Nephron (organoid): Measurements from ENCODE around the gene MIEF1.

Experiments
- H3K27ac Mint-ChIP-seq, 3 experiments: 2 replicates each; pipeline ENCODE4 v1.8.0; 2020; ENCODE audit warnings: mixed read lengths in 3 of 3, mild to moderate bottlenecking in 2 of 3, moderate library complexity in 1 of 3
- H3K27me3 Mint-ChIP-seq: 2 replicates; pipeline ENCODE4 v1.8.0; 2021; ENCODE audit warnings: low read depth, mild to moderate bottlenecking, moderate library complexity, mixed read lengths
- H3K36me3 Mint-ChIP-seq: 2 replicates; pipeline ENCODE4 v1.8.0; 2020; ENCODE audit warnings: low read depth, mixed read lengths
- H3K4me1 Mint-ChIP-seq: 2 replicates; pipeline ENCODE4 v1.8.0; 2020; ENCODE audit warnings: mixed read lengths
- H3K4me3 Mint-ChIP-seq, 3 experiments: 2 replicates each; pipeline ENCODE4 v1.8.0; 2020; ENCODE audit warnings: mild to moderate bottlenecking in 3 of 3, mixed read lengths in 3 of 3, moderate library complexity in 2 of 3
- H3K9me3 Mint-ChIP-seq: 2 replicates; pipeline ENCODE4 v1.8.0; 2020; ENCODE audit warnings: mixed read lengths
- CTCF ChIP-seq, 3 experiments: fragments of 200-600 bp; sonication (generic); IDR thresholded peaks; one replicate each; pipeline ENCODE4 v1.5.0; 2021; ENCODE audit warnings: antibody characterized with exemption in 3 of 3; ENCODE audit not compliant: unreplicated experiment in 3 of 3

MIEF1 gene

GRCh38 chr22:39463277-39463676, 38.8 kb upstream of the MIEF1 start:
- Mint-ChIP-seq H3K4me3 (no peak overlapping the region), H3K27me3 (peaks cover 7% of the 10 kb centered on the region), H3K27ac (peak overlapping the region in 2 of 3 experiments; percentile 33 to 63), H3K9me3 (no peaks in the 10 kb centered on the region), H3K36me3 (no peaks in the 10 kb centered on the region), H3K4me1 (peaks cover 24% of the 10 kb centered on the region)
- TF ChIP-seq CTCF (IDR thresholded peaks at IDR 0.05; ENCODE audit: unreplicated experiment in 3 of 3) = no peak

- H3K4me1 Mint-ChIP-seq = peaks cover 24% of the 10 kb centered on the region
- peak overlapping the region in 2 of 3 experiments; percentile 27 to 63 for H3K27ac Mint-ChIP-seq
- no peaks in the 10 kb centered on the region for H3K9me3 Mint-ChIP-seq
- H3K4me3 Mint-ChIP-seq = no peak overlapping the region
- H3K27me3 Mint-ChIP-seq = peaks cover 3% of the 10 kb centered on the region
- no peak for TF ChIP-seq CTCF (IDR thresholded peaks at IDR 0.05; ENCODE audit: unreplicated experiment in 3 of 3)
- no peaks in the 10 kb centered on the region for H3K36me3 Mint-ChIP-seq
These were observed 38.1 kb upstream of the MIEF1 start for GRCh38 chr22:39463931-39464390.

GRCh38 chr22:39466228-39467006, 35.7 kb upstream of the MIEF1 start:
- Mint-ChIP-seq H3K36me3 (no peaks in the 10 kb centered on the region), H3K27me3 (peaks cover 3% of the 10 kb centered on the region), H3K4me1 (peaks cover 30% of the 10 kb centered on the region), H3K9me3 (no peaks in the 10 kb centered on the region), H3K27ac (peak overlapping the region in 2 of 3 experiments; percentile 67 to 73), H3K4me3 (no peak overlapping the region)
- no peak for TF ChIP-seq CTCF (IDR thresholded peaks at IDR 0.05; ENCODE audit: unreplicated experiment in 3 of 3)

GRCh38 chr22:39467390-39467895, 34.6 kb upstream of the MIEF1 start:
- TF ChIP-seq CTCF (IDR thresholded peaks at IDR 0.05; ENCODE audit: unreplicated experiment in 3 of 3) = no peak
- H3K36me3 Mint-ChIP-seq = no peaks in the 10 kb centered on the region
- H3K9me3 Mint-ChIP-seq = no peaks in the 10 kb centered on the region
- peak overlapping the region in 2 of 3 experiments; percentile 33 to 73 for H3K27ac Mint-ChIP-seq
- peaks cover 35% of the 10 kb centered on the region for H3K4me1 Mint-ChIP-seq
- H3K4me3 Mint-ChIP-seq = no peak overlapping the region
- peaks cover 3% of the 10 kb centered on the region for H3K27me3 Mint-ChIP-seq

GRCh38 chr22:39468487-39469325, 33.4 kb upstream of the MIEF1 start:
- peak overlapping the region; percentile 73 to 98 (median 88) for H3K27ac Mint-ChIP-seq
- H3K4me1 Mint-ChIP-seq = peaks cover 45% of the 10 kb centered on the region
- no peak for TF ChIP-seq CTCF (IDR thresholded peaks at IDR 0.05; ENCODE audit: unreplicated experiment in 3 of 3)
- peak overlapping the region in 2 of 3 experiments; percentile 32 to 58 for H3K4me3 Mint-ChIP-seq
- H3K36me3 Mint-ChIP-seq = no peaks in the 10 kb centered on the region
- no peaks in the 10 kb centered on the region for H3K9me3 Mint-ChIP-seq
- H3K27me3 Mint-ChIP-seq = peaks cover 3% of the 10 kb centered on the region
